Naive thymus-derived CD8-positive, alpha-beta T cell (primary cell): ENCODE measurements around the gene ANAPC4. TPM values are rescaled to one million over a fixed set of nuclear protein-coding genes. Genes with fewer than 3 reads are reported as not detected.

Source experiments
- ATAC-seq, 2 donors: fragments of 150-1000 bp; cut with Tn5 transposase in 1 of 2; sonication (Bioruptor Pico), chemical (Tn5 transposase) in 1 of 2; 1 replicate in 1 of 2; 2 replicates in 1 of 2; pipeline ENCODE4 v1.10.0; 2021; ENCODE audit warnings: mild to moderate bottlenecking in 2 of 2, moderate library complexity in 2 of 2
- POLR2A ChIA-PET: fragments of 350-600 bp; sonication (Branson Sonifier 250); formaldehyde crosslinking; loops from one replicate; lab custom pipeline; 2021; ENCODE audit warnings: antibody characterized with exemption; lab: Charles Lee
- DNase-seq, 10 donors: peaks; one replicate each; pipeline versions ENCODE4 v3.0.0 to v3.0.0-alpha.2; 2020 to 2022
- H3K27ac Mint-ChIP-seq, 10 donors: one replicate each; pipeline ENCODE4 v1.8.0; 2020 to 2022; ENCODE audit warnings: mild to moderate bottlenecking in 10 of 10, mixed read lengths in 10 of 10, moderate library complexity in 4 of 10, inconsistent platforms in 1 of 10
- H3K27me3 Mint-ChIP-seq, 5 donors: one replicate each; pipeline ENCODE4 v1.8.0; 2021 to 2022; ENCODE audit warnings: mixed read lengths in 5 of 5
- H3K36me3 Mint-ChIP-seq, 3 donors: one replicate each; pipeline ENCODE4 v1.8.0; 2020 to 2022; ENCODE audit warnings: mixed read lengths in 3 of 3, mild to moderate bottlenecking in 2 of 3, inconsistent platforms in 1 of 3
- H3K4me1 Mint-ChIP-seq, 4 donors: one replicate each; pipeline ENCODE4 v1.8.0; 2021 to 2022; ENCODE audit warnings: mixed read lengths in 4 of 4
- H3K4me3 Mint-ChIP-seq, 10 donors: one replicate each; pipeline ENCODE4 v1.8.0; 2020 to 2022; ENCODE audit warnings: mild to moderate bottlenecking in 10 of 10, mixed read lengths in 10 of 10, moderate library complexity in 6 of 10, inconsistent platforms in 1 of 10
- H3K9me3 Mint-ChIP-seq, 9 donors: one replicate each; pipeline ENCODE4 v1.8.0; 2020 to 2022; ENCODE audit warnings: mixed read lengths in 9 of 9, mild to moderate bottlenecking in 3 of 9, inconsistent platforms in 1 of 9, moderate library complexity in 1 of 9
- polyA plus RNA-seq, 3 donors: library from polyadenylated mRNA; unstranded; fragments of 300-500 nt; fragmentation: Illumina TruSeq; gene quantifications; one replicate each; pipeline ENCODE4 v1.2.3, GENCODE V29; 2021
- total RNA-seq, 8 experiments: library from RNA in 2 of 8; stranded (reverse) in 2 of 8; gene quantifications; one replicate each; pipeline ENCODE4 v1.2.3 and lab custom pipeline; 2021 to 2026

ANAPC4 gene
- total and polyA plus RNA-seq, 5 experiments from 2014 or later, result 16.3 to 55.8 (median 19.1) TPM

DNA sequence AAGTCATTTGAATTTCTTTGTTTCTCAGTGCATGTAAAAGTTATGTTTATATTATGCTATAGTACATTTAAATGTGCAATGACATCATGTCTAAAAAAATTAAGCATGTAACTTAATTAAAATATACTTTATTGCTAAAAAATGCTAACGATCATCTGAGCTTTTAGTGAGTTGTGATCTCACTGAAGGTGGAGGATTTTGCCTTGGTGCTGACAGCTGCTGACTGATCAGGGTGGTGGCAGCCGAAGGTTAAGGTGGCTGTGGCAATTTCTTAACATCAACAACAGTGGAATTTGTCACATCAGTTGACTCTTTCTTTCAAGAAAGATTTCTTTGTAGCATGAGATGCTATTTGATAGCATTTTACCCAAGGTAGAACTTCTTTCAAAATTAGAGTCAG lies 6.6 kb downstream of the ANAPC4 start:
- DNase-seq (no peak), ATAC-seq (no peak)
- H3K27me3 Mint-ChIP-seq, result no peaks in the 10 kb centered on the region
- POLR2A ChIA-PET, result no interaction called here
- peaks cover 5 to 73% (median 24%) of the 10 kb centered on the region in 3 donors for H3K36me3 Mint-ChIP-seq
- H3K9me3 Mint-ChIP-seq, result no peaks in the 10 kb centered on the region
- H3K27ac Mint-ChIP-seq, result no peak overlapping the region
- no peak overlapping the region for H3K4me3 Mint-ChIP-seq
- peaks cover 0 to 6% (median 3%) of the 10 kb centered on the region in 4 donors for H3K4me1 Mint-ChIP-seq

DNA sequence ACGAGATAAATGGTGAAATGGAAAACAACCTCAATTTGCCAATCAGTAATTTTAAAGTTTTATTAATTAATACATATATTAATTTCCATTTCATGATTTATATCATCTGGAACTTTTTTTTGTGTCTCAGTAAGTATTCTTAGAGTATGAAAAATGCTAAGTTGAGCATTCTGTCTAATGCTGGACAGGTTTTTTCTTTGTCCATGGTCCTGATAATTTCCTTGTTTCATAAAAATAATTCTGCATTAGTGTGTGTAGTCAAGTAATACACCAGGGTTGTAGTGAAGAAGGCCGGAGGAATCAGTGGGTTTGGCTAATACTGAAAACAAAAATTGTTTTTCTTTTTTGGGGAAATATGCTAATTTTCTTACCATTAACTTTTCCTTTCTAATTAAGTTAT lies 9.9 kb downstream of the ANAPC4 start:
- peak overlapping the region in 1 of 10 donors; percentile 60 for H3K27ac Mint-ChIP-seq
- ATAC-seq (no peak), DNase-seq (no peak)
- no peak overlapping the region for H3K4me3 Mint-ChIP-seq
- no peaks in the 10 kb centered on the region for H3K27me3 Mint-ChIP-seq
- peaks cover 14 to 89% (median 39%) of the 10 kb centered on the region in 3 donors for H3K36me3 Mint-ChIP-seq
- H3K4me1 Mint-ChIP-seq, result peaks cover 0 to 6% (median 1%) of the 10 kb centered on the region in 4 donors
- no peaks in the 10 kb centered on the region for H3K9me3 Mint-ChIP-seq
- POLR2A ChIA-PET, result interaction anchor here (1.7 kb wide), 1 partner anchor 9 kb away, joined by 5 read pairs; no protein-coding TSS in a partner anchor

DNA sequence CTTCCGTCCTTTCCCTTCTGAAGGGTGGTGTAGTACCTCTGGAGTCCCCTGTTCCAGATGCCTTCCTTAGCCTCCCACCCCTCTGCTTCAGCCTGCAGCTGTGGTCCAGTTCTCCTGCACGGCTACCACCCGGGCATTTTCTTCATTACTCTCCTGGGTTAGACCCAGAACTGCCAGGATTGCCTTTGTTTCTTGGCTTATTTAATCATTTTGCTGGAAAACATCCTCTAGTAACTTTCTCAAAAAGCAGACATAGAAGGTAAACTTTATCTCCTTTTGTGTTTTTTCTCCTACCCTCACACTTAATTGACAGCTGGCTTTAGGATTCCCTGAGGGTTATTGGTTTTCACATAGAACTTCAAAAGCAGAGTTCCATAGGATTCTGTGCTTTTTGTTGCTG lies 20.2 kb downstream of the ANAPC4 start:
- H3K4me3 Mint-ChIP-seq, result peak overlapping the region in 1 of 10 donors; percentile 33
- H3K4me1 Mint-ChIP-seq, result peaks cover 0 to 14% (median 3%) of the 10 kb centered on the region in 4 donors
- POLR2A ChIA-PET, result interaction anchor here (0.7 kb wide), 1 partner anchor 20 kb away, joined by 3 read pairs; no protein-coding TSS in a partner anchor
- H3K27ac Mint-ChIP-seq, result peak overlapping the region in 1 of 10 donors; percentile 12
- H3K27me3 Mint-ChIP-seq, result no peaks in the 10 kb centered on the region
- ATAC-seq (no peak), DNase-seq (no peak)
- peaks cover 0 to 8% (median 2%) of the 10 kb centered on the region in 9 donors for H3K9me3 Mint-ChIP-seq
- H3K36me3 Mint-ChIP-seq, result peaks cover 30 to 93% (median 55%) of the 10 kb centered on the region in 3 donors

- Mint-ChIP-seq H3K27ac (peak overlapping the region in 1 of 10 donors; percentile 58), H3K27me3 (no peaks in the 10 kb centered on the region), H3K36me3 (peaks cover 29 to 93% (median 59%) of the 10 kb centered on the region in 3 donors), H3K4me3 (no peak overlapping the region), H3K9me3 (peaks cover 0 to 8% (median 2%) of the 10 kb centered on the region in 9 donors), H3K4me1 (peaks cover 0 to 14% (median 3%) of the 10 kb centered on the region in 4 donors)
- DNase-seq (no peak), ATAC-seq (no peak)
- POLR2A ChIA-PET, result no interaction called here
These were observed 22.4 kb downstream of the ANAPC4 start for GRCh38 chr4:25399510-25399909.

DNA sequence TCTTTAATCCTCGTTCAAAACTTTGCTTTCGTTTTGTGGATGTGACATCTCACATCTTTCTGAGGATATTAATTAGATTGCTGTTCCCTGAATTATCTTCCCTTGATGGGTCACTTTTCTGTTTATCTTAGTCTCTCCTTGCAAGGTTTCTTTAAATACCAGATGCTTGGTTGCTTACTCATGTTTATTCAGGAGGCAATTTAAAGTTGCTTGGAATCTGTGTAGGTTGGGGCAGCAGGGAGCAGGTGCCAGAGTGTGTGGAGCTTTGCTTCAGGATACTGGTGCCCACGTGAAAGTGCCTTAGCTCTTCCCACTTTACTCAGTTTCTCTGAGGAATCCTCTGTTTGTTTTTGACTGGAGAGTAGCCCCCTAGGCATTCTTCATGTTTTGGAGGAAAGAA lies 24.0 kb downstream of the ANAPC4 start:
- no peaks in the 10 kb centered on the region for H3K27me3 Mint-ChIP-seq
- peaks cover 0 to 17% (median 3%) of the 10 kb centered on the region in 4 donors for H3K4me1 Mint-ChIP-seq
- no peak for ATAC-seq
- peaks cover 0 to 8% (median 2%) of the 10 kb centered on the region in 9 donors for H3K9me3 Mint-ChIP-seq
- no peak for DNase-seq
- peaks cover 26 to 92% (median 46%) of the 10 kb centered on the region in 3 donors for H3K36me3 Mint-ChIP-seq
- H3K27ac Mint-ChIP-seq, result peak overlapping the region in 1 of 10 donors; percentile 58
- no peak overlapping the region for H3K4me3 Mint-ChIP-seq
- POLR2A ChIA-PET, result no interaction called here

DNA sequence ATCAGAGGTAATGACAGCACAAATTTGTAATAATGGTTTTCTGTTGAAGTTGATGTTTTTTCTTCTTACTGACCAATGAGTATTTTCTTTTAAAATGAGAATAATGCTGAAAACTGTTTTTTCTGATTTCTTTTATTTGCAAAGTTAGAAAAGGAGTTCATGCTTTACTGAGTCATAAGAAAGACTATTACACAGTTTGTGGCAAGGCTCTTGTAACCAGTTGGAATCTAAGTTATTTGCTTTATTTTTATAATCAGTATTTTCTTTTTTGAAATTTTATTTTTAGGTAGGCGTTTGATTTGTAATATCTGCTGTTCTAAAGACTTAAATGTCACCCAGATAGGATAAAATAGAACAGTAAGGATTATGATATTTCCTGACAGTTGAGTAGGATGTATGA lies 25.5 kb downstream of the ANAPC4 start:
- POLR2A ChIA-PET, result no interaction called here
- Mint-ChIP-seq H3K4me3 (no peak overlapping the region), H3K9me3 (peaks cover 0 to under 1% (median 0%) of the 10 kb centered on the region in 9 donors), H3K4me1 (peaks cover 0 to 17% (median 3%) of the 10 kb centered on the region in 4 donors), H3K36me3 (peaks cover 11 to 92% (median 36%) of the 10 kb centered on the region in 3 donors), H3K27ac (no peak overlapping the region), H3K27me3 (no peaks in the 10 kb centered on the region)
- ATAC-seq (no peak), DNase-seq (no peak)

- DNase-seq (no peak), ATAC-seq (no peak)
- no peaks in the 10 kb centered on the region for H3K27me3 Mint-ChIP-seq
- H3K9me3 Mint-ChIP-seq, result no peaks in the 10 kb centered on the region
- no peak overlapping the region for H3K4me3 Mint-ChIP-seq
- H3K4me1 Mint-ChIP-seq, result peaks cover 0 to 11% (median 3%) of the 10 kb centered on the region in 4 donors
- peaks cover 10 to 90% (median 36%) of the 10 kb centered on the region in 3 donors for H3K36me3 Mint-ChIP-seq
- POLR2A ChIA-PET, result no interaction called here
- no peak overlapping the region for H3K27ac Mint-ChIP-seq
These were observed 26.6 kb downstream of the ANAPC4 start for GRCh38 chr4:25403699-25404098.

- Mint-ChIP-seq H3K36me3 (peaks cover 5 to 92% (median 39%) of the 10 kb centered on the region in 3 donors), H3K27me3 (no peaks in the 10 kb centered on the region), H3K9me3 (no peaks in the 10 kb centered on the region), H3K4me1 (peaks cover 0 to 3% (median 0%) of the 10 kb centered on the region in 4 donors), H3K4me3 (no peak overlapping the region), H3K27ac (no peak overlapping the region)
- ATAC-seq (no peak), DNase-seq (no peak)
- POLR2A ChIA-PET, result no interaction called here
These were observed 28.4 kb downstream of the ANAPC4 start for GRCh38 chr4:25405453-25405852.

DNA sequence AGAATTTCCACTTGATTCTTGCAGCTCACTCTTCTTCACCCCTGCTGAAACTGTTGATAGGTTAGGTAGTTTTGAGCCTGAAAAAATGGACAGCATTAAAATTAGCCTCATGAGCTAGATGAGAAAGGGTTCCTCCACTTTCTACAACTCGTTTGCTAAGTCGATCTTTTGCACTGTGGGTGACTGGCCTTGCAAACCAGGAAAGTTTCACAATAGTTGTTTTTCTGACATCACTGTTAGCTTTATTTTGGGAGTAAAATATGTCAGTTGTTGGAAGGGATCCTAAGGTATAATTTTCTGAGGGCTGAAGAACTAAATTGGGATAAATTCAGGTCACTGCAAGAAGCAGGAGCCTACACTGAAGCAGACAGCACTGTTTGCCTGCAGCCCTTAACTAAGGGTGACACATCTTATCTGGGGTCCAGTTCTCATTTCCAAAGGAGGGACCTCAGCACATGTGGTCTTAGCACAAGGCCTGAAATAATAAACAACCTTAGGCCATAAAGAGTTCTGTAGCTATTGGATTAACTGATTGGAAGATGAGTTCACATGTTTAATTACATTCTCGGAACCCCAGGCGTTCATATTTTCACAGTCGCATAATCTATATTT lies 29.1 kb downstream of the ANAPC4 start:
- Mint-ChIP-seq H3K36me3 (peaks cover 10 to 92% (median 44%) of the 10 kb centered on the region in 3 donors), H3K9me3 (no peaks in the 10 kb centered on the region), H3K4me3 (no peak overlapping the region), H3K27ac (peak overlapping the region in 2 of 10 donors; percentile 19 to 21), H3K4me1 (peaks cover 0 to 3% (median 0%) of the 10 kb centered on the region in 4 donors), H3K27me3 (no peaks in the 10 kb centered on the region)
- no peak for DNase-seq
- ATAC-seq, result no peak
- POLR2A ChIA-PET, result no interaction called here

DNA sequence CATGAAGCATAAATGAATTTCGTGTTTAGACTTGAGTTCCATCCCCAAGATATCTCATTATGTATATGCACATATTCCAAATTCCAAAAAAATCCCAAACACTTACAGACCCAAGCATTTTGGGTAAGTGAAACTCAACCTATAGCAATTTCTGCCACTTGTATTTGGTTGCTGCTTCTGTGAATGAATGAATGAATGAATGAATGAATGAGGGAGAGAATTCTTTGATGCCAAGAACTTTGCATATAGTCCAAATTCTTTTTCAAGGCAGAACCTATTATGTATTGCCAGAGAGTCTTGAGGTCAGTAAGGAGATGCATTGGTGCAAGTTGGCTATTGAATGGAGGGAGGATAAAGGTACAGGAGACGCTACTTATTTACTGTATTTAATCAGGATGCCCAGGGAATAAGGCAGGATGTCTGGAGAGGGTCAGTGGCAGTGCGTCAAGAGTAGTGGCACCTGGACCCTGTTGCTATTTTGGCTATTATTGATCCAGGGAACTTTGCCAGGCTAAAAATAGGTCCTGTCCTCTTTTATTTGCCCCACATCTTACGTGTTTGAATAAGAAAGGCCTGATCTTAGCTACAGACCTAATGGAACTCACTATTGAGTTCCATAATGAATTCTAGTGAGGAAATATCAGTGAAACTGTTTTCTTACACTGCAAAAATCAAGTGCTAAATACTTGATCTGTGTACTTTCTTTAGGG lies 33.9 kb downstream of the ANAPC4 start:
- POLR2A ChIA-PET, result no interaction called here
- no peak overlapping the region for H3K27ac Mint-ChIP-seq
- no peak for DNase-seq
- no peak for ATAC-seq
- no peaks in the 10 kb centered on the region for H3K9me3 Mint-ChIP-seq
- H3K27me3 Mint-ChIP-seq, result no peaks in the 10 kb centered on the region
- no peaks in the 10 kb centered on the region for H3K4me1 Mint-ChIP-seq
- H3K4me3 Mint-ChIP-seq, result no peak overlapping the region
- peaks cover 7 to 95% (median 49%) of the 10 kb centered on the region in 3 donors for H3K36me3 Mint-ChIP-seq

DNA sequence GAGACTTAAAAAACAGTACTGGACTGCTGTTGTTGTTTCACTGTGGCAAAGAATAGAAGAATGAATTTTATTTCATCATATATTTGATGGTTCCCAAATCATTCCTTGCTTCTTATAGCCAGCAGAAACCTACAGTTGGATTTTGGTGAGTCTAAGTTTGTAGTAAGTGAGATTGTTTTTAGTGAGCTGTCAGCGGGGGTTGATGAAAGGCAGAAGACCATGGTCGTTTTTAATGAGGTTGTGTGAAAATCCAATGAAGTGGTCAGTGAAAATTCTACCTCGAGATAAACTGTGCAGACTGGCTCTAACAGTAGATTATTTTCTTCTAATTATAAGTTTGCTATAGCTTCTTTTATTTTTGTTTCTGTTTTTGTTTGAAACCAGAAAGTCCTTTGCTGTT lies 36.2 kb downstream of the ANAPC4 start:
- H3K27me3 Mint-ChIP-seq, result no peaks in the 10 kb centered on the region
- H3K9me3 Mint-ChIP-seq, result no peaks in the 10 kb centered on the region
- DNase-seq, result no peak
- H3K27ac Mint-ChIP-seq, result peak overlapping the region in 1 of 10 donors; percentile 50
- peaks cover 7 to 94% (median 45%) of the 10 kb centered on the region in 3 donors for H3K36me3 Mint-ChIP-seq
- no peaks in the 10 kb centered on the region for H3K4me1 Mint-ChIP-seq
- H3K4me3 Mint-ChIP-seq, result no peak overlapping the region
- no peak for ATAC-seq
- POLR2A ChIA-PET, result interaction anchor here (0.6 kb wide), 1 partner anchor 95 kb away, joined by 3 read pairs; no protein-coding TSS in a partner anchor

DNA sequence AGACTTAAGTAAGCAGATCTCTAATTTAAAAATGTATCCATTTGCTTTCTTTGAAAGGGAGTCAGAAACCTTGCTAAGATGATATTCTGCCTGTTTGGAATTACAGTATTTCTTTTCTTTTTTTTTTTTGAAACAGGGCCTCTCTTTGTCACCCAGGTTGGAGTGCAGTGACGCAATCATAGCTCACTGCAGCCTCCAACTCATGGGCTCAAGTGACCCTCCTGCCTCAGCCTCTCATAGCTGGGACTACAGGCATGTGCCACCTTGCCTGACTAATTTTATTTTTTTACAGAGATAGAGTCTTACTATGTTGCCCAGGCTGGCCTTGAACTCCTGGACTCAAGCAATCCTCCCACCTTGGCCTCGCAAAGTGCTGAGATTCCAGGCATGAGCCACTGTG lies 40.0 kb downstream of the ANAPC4 start:
- DNase-seq (no peak), ATAC-seq (no peak)
- peaks cover 0 to 73% (median 23%) of the 10 kb centered on the region in 3 donors for H3K36me3 Mint-ChIP-seq
- H3K4me1 Mint-ChIP-seq, result no peaks in the 10 kb centered on the region
- H3K9me3 Mint-ChIP-seq, result no peaks in the 10 kb centered on the region
- no peaks in the 10 kb centered on the region for H3K27me3 Mint-ChIP-seq
- peak overlapping the region in 1 of 10 donors; percentile 66 for H3K27ac Mint-ChIP-seq
- H3K4me3 Mint-ChIP-seq, result no peak overlapping the region
- POLR2A ChIA-PET, result no interaction called here

GRCh38 chr4:25420931-25421330 lies 43.9 kb downstream of the ANAPC4 start:
- DNase-seq (no peak), ATAC-seq (no peak)
- Mint-ChIP-seq H3K4me3 (no peak overlapping the region), H3K36me3 (peaks cover 0 to 37% (median 9%) of the 10 kb centered on the region in 3 donors), H3K27ac (peak overlapping the region in 1 of 10 donors; percentile 8), H3K9me3 (no peaks in the 10 kb centered on the region), H3K4me1 (peaks cover 0 to 7% (median 0%) of the 10 kb centered on the region in 4 donors), H3K27me3 (no peaks in the 10 kb centered on the region)
- POLR2A ChIA-PET, result no interaction called here
